Right lobe of liver (tissue), 6 donors: ENCODE results near the gene PDIA5. TPM values are rescaled to one million over a fixed set of nuclear protein-coding genes. Genes with fewer than 3 reads are reported as not detected.
A peak's percentile ranks its signal among the peaks of the same experiment; 100 is the strongest.

Source experiments
- ATAC-seq, 4 donors: fragments of 200-7000 bp; cut with Tn5 transposase; one replicate each; pipeline ENCODE4 v1.9.1; 2020; ENCODE audit warnings: mild to moderate bottlenecking in 4 of 4, moderate library complexity in 4 of 4
- DNase-seq, 3 donors: peaks; one replicate each; pipeline ENCODE4 v3.0.0-alpha.2; 2020
- H3K27ac ChIP-seq, 3 donors: fragments of 200-600 bp; one replicate each; pipeline ENCODE4 v1.8.0; 2022
- H3K27me3 ChIP-seq, 2 donors: fragments of 200-600 bp; one replicate each; pipeline ENCODE4 v1.8.0; 2022
- H3K36me3 ChIP-seq, 4 donors: fragments of 200-600 bp; sonication (generic) in 1 of 4; one replicate each; pipeline versions ENCODE4 v1.5.1 to v1.8.0; 2017 to 2022; ENCODE audit warnings: control low read depth in 1 of 4
- H3K4me1 ChIP-seq, 4 donors: fragments of 200-600 bp; sonication (generic) in 1 of 4; one replicate each; pipeline versions ENCODE4 v1.5.1 to v1.8.0; 2017 to 2022; ENCODE audit warnings: control low read depth in 1 of 4
- H3K4me3 ChIP-seq, 3 donors: fragments of 200-600 bp; one replicate each; pipeline ENCODE4 v1.8.0; 2022
- H3K9me3 ChIP-seq, 4 donors: fragments of 200-600 bp; sonication (generic) in 1 of 4; one replicate each; pipeline versions ENCODE4 v1.5.1 to v1.8.0; 2017 to 2022; ENCODE audit warnings: control low read depth in 1 of 4
- POLR2A ChIP-seq: fragments of 450-650 bp; IDR thresholded peaks from one replicate; pipeline ENCODE4 v1.6.1; 2017; ENCODE audit warnings: antibody characterized with exemption, mild to moderate bottlenecking
- WGBS: methylation state at CpG from one replicate; pipeline ENCODE4 v1.1.6; 2018; ENCODE audit warnings: low coverage, low lambda C conversion rate; ENCODE audit not compliant: insufficient coverage; ENCODE audit errors: missing lambda C conversion rate; 5-methylcytosine and 5-hydroxymethylcytosine counted together
- intact Hi-C, 2 donors: fragments of 100-400 bp; cut with DNase I; formaldehyde crosslinking; loops; one replicate each; pipeline versions ENCODE4 v1.11.2 to v1.14.1; 2022
- total RNA-seq, 6 experiments: library from RNA; depleted of rRNA in 2 of 6; stranded (reverse); fragments of >200 nt in 2 of 6; fragmentation: NEBNext Ultra II Directional in 3 of 6; extraction: Animal tissue kit (Norgen Biotek cat#: 25700) in 3 of 6; gene quantifications; one replicate each; pipeline versions ENCODE4 v1.1.0 to v1.2.4, GENCODE V29; 2016 to 2023
- TF ChIP-seq, protein P1 (sequence below), 4 donors: fragments of 200-600 bp in 3 of 4; fragments of 450-650 bp in 1 of 4; IDR thresholded peaks; one replicate each; pipeline versions ENCODE4 v1.5.1 to v1.8.0; 2016 to 2022; ENCODE audit warnings: antibody characterized with exemption in 4 of 4, mild to moderate bottlenecking in 2 of 4
- donor health status: DM: no; HTN: yes; CAD: no.
- donor health status: DM: no; HTN: no; CAD: no.
- donor health status: DM: no; HTN: no; CAD: no.
- donor health status: DM: no; HTN: yes; CAD: no.
- donor health status: DM: no; HTN: yes; CAD: no.

The PDIA5 gene
- total RNA-seq, 6 experiments from 2014 or later, result 26.2 to 109 (median 51.9) TPM

DNA sequence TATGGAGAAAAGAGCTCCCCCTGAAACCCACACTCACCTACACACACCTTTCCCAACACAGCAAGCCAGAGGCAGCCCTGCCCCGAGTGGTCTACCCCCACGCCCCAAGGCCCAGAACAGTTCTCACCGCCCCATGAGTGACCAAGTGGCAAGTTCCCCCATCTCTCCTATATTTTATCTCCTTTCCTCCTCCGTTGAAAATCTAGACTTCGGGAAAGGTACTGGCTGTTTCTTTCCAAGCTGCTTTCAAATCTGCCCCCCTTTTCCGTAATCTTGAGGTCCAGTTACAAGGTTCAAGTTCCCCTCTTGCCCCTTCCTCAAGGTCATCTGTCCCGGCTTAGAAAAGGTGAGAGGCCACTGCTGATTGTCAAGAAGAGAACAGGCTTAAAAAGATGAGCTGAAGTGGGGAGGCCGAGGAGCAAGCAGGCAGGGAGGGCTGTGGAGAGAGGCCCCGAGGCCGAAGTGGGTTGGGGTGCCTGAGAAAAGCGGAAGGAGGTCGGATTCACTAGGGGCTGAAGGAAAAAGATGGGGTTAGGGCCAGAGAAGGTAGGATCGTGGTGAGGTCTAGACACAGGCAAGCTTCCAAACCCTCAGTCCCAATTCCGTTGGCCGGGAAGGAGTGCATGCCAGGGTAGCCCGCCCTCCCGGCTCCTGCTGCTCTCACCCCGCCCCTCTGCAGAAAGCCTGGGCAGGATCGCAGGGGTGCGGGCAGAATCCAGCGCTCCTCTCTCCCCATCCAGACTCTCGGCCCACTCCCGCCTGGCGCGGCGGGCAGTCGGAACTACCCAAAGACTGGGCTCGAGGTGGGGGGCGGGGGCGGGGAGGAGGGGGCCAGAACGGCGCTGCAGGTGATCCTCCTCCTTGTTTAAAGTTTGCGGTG, 40.9 kb upstream of the PDIA5 start:
- TF ChIP-seq, protein P1, sequence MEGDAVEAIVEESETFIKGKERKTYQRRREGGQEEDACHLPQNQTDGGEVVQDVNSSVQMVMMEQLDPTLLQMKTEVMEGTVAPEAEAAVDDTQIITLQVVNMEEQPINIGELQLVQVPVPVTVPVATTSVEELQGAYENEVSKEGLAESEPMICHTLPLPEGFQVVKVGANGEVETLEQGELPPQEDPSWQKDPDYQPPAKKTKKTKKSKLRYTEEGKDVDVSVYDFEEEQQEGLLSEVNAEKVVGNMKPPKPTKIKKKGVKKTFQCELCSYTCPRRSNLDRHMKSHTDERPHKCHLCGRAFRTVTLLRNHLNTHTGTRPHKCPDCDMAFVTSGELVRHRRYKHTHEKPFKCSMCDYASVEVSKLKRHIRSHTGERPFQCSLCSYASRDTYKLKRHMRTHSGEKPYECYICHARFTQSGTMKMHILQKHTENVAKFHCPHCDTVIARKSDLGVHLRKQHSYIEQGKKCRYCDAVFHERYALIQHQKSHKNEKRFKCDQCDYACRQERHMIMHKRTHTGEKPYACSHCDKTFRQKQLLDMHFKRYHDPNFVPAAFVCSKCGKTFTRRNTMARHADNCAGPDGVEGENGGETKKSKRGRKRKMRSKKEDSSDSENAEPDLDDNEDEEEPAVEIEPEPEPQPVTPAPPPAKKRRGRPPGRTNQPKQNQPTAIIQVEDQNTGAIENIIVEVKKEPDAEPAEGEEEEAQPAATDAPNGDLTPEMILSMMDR (IDR thresholded peaks at IDR 0.05), result no peak
- no peak for TF ChIP-seq POLR2A
- Histone ChIP-seq H3K9me3 (no peaks in the 10 kb centered on the region), H3K4me1 (peaks cover 0 to 21% (median 8%) of the 10 kb centered on the region in 4 donors), H3K4me3 (peak overlapping the region; percentile 55 to 60 (median 56)), H3K36me3 (no peaks in the 10 kb centered on the region), H3K27ac (no peak overlapping the region), H3K27me3 (peaks cover 0 to 5% of the 10 kb centered on the region in 2 donors)
- intact Hi-C loops, result loop anchor here in 1 of 2 donors (5.0 kb wide), 1 partner anchor 79 kb away; no protein-coding TSS in a partner anchor
- no peak for DNase-seq
- WGBS, result 50% methylated on average over 15 of the region's 33 CpGs
- peak; percentile 5 to 14 (median 6) for ATAC-seq

DNA sequence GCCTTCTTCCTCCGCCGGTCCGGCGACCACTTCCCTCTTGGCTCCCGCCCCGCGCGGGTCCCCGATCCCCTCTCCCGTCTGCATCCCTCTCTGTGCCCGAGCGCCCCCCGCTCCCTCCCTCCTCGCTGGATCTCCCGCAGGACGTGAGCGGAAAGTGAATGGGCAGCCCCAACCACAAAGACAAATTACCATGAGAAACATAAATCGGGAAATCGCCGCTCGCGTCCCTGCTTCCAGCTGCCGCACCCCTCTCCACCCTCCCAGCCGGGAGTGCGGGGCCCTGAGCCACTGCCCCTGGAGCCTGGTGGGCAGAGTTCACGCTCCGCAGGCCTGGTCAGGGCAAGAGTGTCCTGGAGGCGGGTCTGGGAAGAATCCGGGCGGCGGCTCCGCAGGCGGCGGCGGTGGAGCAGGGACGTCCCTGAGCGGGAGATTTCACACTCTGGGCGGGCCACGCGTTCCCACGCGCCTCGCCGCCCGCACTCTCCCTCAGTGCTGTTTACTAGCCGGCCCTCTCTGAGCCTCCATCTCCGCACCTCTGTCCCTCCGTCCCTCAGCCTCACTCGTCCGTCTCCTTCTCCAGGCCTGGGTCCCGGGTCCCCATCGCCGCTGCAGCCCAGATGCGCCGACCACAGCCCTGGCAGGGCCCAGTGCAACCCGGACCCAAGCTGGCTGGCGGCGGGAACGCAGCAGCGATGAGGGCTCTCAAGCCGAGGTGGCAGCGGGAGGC, 40.1 kb upstream of the PDIA5 start:
- WGBS, result 3% methylated on average over 13 of the region's 62 CpGs

DNA sequence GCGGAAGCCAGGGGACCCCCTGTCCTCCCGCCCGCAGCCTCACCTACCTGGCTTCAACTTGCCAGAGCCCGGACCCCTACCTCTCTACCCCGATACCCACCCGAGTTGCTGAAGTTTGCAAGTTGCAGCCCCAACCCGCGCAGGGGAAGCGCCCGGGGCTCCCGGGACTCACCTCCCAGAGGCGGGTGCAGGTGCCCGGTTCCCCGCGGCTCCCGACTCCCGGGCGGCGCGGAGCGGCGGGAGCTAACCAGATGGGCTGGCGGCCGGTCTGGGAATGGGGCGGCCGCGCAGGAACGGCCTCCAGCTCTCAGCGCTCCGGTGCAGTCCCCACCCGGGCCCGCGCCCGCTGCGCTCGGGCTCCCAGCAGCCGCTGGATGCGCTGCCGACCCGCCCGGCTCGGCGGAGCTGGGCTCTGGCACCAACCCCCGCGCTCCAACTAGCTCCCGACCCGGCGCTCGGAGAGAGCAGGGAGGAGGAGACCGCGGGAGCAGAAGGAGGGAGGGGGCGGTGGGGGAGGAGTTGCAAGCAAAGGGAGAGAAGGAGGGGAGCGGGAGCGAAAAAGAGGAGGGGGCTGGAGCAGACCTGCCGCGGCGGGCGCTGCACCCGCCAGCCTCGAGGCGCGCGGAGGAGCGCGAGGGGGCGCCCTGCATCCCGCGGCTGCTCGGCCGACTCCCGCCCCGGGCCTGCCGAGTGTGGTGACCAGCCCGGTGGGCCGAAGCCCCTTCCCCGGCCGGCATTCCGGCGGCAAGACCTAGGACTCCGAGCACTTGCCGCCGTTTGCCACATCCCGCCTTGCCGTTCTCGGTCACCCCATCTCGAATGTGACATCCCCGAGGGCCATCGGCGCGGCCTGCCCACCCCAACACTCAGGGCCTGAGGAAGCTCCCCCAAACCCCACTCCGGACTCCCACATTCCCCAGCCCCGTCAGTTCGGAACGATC, 39.3 kb upstream of the PDIA5 start, which contains the start of gene SEMA5B:
TSS of gene SEMA5B (minus strand) at position 472 of the 941 bp plus-strand sequence. CDS start 66,500 bp downstream, outside the sequence.
- Histone ChIP-seq H3K36me3 (no peaks in the 10 kb centered on the region), H3K4me3 (peak within 1 kb of the TSS; percentile 55 to 60 (median 56)), H3K4me1 (peaks cover 0 to 21% (median 8%) of the 10 kb centered on the region in 4 donors), H3K9me3 (no peaks in the 10 kb centered on the region), H3K27ac (no peak within 1 kb of the TSS), H3K27me3 (peaks cover 0 to 5% of the 10 kb centered on the region in 2 donors)
- TF ChIP-seq, protein P1 (IDR thresholded peaks at IDR 0.05), result peak in 3 of 4 donors; percentile 53 to 60 (median 54)
- no peak for TF ChIP-seq POLR2A
- ATAC-seq (peak; percentile 69 to 79 (median 75)), DNase-seq (peak; percentile 53 to 57 (median 57))
- intact Hi-C loops, result loop anchor here in 1 of 2 donors (5.0 kb wide), 1 partner anchor 80 kb away; no protein-coding TSS in a partner anchor
- 2% methylated on average over 43 of the region's 94 CpGs for WGBS

More for the DNA sequence above, 40.1 kb upstream of the PDIA5 start:
- intact Hi-C loops, result loop anchor here in 1 of 2 donors (5.0 kb wide), 1 partner anchor 79 kb away; no protein-coding TSS in a partner anchor
- Histone ChIP-seq H3K27me3 (peaks cover 0 to 5% of the 10 kb centered on the region in 2 donors), H3K4me3 (peak overlapping the region; percentile 55 to 60 (median 56)), H3K36me3 (no peaks in the 10 kb centered on the region), H3K9me3 (no peaks in the 10 kb centered on the region), H3K27ac (no peak overlapping the region), H3K4me1 (peaks cover 0 to 21% (median 8%) of the 10 kb centered on the region in 4 donors)
- TF ChIP-seq, protein P1 (IDR thresholded peaks at IDR 0.05), result no peak
- no peak for TF ChIP-seq POLR2A
- DNase-seq, result peak; percentile 56 to 65 (median 61)
- peak; percentile 59 to 67 (median 62) for ATAC-seq
